NB4 (cell line): ENCODE measurements around the gene NRM.

Experiments used
- DNase-seq: peaks from one replicate; pipeline ENCODE4 v3.0.0; 2010; ENCODE audit warnings: low read depth
- H3K4me3 ChIP-seq: one replicate; pipeline ENCODE4 v1.5.1; 2011; ENCODE audit warnings: mild to moderate bottlenecking, low read depth, low read length, moderate library complexity
- MYC ChIP-seq: IDR thresholded peaks from 2 replicates; pipeline ENCODE4 v1.6.1; 2011; ENCODE audit warnings: low read depth, low read length
- POLR2A ChIP-seq: IDR thresholded peaks from 2 replicates; pipeline ENCODE4 v1.6.1; 2011; ENCODE audit warnings: mild to moderate bottlenecking; ENCODE audit not compliant: insufficient read length; ENCODE audit errors: extremely low read depth
- TF ChIP-seq, protein P1 (sequence below): IDR thresholded peaks from one replicate; pipeline ENCODE4 v1.5.1; 2012; ENCODE audit warnings: low read depth, low read length
- TF ChIP-seq, protein P2 (sequence below): IDR thresholded peaks from 2 replicates; pipeline ENCODE4 v1.6.1; 2011; ENCODE audit warnings: low read depth, low read length

The NRM gene

DNA sequence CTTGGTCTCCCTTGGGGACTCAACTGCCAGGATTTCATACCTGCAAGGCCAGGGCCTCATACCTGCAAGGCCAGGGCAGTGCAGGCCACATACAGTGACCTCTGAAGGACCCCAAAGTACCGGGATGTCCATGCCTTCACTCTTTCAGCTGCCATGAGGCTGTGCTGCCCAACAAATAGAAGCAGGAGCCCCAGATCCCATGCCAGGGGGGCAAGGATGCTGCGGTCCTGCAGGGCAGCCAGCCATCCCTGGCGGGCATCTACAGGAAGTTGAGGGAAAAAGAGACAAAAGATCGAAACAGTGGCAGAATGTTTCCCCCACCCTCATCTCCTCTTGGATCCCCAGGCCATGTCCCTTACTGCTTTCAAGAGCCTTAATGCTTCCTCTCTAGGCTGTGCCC, 799 bp downstream of the NRM start:
- peak overlapping the region; percentile 78 for H3K4me3 ChIP-seq
- no peak for TF ChIP-seq MYC
- TF ChIP-seq POLR2A, result no peak
- TF ChIP-seq, protein P1, sequence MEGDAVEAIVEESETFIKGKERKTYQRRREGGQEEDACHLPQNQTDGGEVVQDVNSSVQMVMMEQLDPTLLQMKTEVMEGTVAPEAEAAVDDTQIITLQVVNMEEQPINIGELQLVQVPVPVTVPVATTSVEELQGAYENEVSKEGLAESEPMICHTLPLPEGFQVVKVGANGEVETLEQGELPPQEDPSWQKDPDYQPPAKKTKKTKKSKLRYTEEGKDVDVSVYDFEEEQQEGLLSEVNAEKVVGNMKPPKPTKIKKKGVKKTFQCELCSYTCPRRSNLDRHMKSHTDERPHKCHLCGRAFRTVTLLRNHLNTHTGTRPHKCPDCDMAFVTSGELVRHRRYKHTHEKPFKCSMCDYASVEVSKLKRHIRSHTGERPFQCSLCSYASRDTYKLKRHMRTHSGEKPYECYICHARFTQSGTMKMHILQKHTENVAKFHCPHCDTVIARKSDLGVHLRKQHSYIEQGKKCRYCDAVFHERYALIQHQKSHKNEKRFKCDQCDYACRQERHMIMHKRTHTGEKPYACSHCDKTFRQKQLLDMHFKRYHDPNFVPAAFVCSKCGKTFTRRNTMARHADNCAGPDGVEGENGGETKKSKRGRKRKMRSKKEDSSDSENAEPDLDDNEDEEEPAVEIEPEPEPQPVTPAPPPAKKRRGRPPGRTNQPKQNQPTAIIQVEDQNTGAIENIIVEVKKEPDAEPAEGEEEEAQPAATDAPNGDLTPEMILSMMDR, result no peak
- TF ChIP-seq, protein P2, sequence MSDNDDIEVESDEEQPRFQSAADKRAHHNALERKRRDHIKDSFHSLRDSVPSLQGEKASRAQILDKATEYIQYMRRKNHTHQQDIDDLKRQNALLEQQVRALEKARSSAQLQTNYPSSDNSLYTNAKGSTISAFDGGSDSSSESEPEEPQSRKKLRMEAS, result no peak
- DNase-seq, result no peak

DNA sequence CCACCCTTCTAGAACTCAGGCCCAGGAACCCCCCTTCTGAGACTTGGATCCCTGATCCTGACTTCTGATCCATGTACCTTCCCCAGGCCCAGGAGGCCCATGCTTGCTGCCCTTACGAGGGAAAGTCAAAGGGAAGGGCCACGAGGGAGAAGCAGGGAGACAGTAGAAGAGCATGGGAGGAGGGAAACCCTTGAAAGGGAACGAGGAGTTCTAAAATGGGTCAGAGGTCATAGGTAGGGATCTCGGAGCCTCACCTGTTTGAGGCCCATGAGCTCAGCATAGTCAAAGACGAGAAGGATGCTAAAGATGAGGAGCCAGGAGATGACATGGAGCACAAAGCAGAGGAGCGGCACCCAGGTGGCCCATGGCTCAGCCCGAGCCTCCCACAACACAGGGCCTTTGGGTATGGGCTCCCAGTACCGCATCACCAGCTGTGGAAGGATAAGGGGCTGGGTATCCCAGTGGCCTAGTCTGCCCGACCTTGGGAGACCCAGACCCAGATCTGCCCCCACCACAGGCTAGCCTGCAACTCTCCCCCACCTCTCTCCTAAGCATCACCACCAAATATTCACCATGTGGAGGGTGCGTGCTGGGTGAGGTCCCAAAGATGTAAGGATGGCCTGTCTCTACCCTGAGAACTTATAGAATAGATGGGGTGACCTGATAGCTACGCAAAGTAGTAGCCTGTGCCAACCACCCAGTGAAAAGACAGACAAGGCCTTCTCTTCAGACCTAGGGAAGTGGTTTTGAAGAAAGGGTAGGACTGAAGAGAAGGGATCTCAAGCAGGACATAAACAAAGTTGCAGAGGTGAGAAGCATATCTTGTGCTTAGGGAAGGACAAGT, 1.5 kb downstream of the NRM start:
- no peak for DNase-seq
- H3K4me3 ChIP-seq, result peak overlapping the region; percentile 78

DNA sequence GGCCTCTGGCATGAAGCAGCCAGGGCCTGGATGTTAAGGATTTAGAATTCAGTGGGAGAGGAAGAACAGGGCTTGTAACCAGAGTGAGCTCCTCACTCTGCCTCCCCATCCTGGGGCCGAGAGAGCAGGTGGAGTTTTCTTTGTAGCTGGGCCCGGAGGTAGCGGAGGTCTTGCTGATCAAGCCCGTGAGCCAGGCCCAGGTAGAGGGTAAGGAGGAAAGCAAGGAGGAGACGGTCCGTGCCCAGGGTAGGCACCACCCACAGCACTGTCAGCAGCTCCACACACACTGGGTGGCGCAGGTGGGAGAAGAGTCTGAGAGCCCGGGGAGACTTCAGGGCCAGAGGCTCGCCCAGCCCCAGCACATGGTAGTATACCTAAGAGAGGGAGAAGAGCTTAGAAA, 2.2 kb downstream of the NRM start:
- no peak for DNase-seq
- H3K4me3 ChIP-seq, result peak overlapping the region; percentile 78
- TF ChIP-seq MYC (no peak), POLR2A (no peak)
- TF ChIP-seq, protein P1, result no peak
- TF ChIP-seq, protein P2, result no peak

More for the DNA sequence above, 1.5 kb downstream of the NRM start:
- TF ChIP-seq MYC (no peak), POLR2A (no peak)
- TF ChIP-seq, protein P1, result no peak
- TF ChIP-seq, protein P2, result no peak

DNA sequence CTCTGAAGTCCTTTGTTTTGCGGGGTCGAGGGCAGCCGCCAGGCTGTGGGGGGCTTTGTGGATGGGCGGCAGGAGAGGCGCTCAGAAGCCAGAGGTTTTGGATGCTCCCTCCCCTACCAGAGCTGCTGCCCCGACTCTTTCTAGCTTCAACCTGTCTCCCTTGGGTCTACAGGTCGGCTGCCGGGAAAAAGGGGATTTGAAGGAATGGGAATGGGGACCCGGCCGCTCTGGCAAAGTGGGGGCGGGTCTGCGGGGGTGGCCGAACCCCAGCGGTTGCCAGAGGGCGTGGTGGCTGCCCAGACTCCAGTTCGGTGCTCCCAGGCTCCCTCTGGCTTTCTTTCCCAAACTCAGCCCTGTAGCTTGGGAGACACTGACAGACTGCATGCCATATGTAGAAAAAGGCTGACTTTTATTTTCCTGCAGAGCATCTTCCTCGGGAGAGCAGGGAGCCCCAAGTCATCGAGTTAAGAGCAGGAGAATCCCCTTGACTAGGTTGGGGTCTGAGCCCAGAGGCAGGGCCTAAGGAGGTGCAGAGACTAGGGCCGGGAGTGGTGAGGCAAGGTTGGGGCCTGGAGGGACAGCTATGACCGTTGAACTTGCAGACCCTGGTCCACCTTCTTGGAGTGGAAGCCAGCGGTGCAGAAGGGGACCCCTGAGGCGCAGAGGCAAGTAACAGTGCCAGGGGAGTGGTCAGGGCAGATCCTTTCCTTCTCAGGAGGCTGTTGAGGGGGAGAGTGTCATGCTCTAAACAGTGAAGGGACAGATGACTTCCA, 2.9 kb downstream of the NRM start:
- peak overlapping the region; percentile 78 for H3K4me3 ChIP-seq
- peak; percentile 28 for DNase-seq
- TF ChIP-seq, protein P2, result no peak
- TF ChIP-seq, protein P1, result no peak
- TF ChIP-seq POLR2A, result no peak
- no peak for TF ChIP-seq MYC

DNA sequence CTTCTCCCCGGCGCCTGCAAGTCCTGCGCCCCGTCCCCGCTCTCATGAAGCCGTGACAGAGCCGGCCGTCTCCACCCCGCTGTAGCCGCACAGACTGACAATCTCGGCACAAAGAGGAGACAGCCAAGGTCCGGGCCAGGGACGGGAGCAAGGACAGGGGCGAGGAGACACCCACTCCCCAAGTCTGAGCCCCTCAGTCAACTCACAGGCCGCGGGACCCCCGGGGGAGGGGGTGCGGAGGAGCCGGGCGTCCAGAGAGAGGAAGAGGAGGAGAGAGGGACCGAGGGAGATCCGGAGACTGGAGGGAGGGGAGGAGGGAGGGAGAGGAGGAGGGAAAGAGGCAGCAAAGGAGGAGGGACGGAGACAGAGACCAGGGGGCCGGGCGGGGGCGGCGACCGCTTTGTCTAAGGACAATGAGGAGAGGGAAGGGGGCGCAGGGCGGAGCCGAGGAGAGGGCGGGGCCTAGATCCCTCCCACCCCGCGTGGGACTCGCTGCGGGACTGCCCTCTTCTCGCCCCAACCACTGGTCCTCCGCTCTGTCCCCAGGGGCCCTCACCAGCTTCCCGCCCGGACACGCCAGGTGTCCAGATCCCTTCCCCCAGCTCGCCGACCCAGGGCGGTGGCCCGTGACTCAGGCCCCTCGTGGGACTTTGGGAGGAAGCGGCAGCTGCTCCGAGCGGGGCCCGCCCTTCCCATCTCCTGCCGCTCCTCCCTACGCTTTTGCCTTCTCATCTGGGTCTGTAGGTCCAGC, 3.7 kb downstream of the NRM start:
- peak overlapping the region; percentile 78 for H3K4me3 ChIP-seq
- TF ChIP-seq, protein P1, result no peak
- TF ChIP-seq MYC, result peak; percentile 50
- TF ChIP-seq, protein P2, result peak; percentile 64
- DNase-seq, result peak; percentile 99
